T-cell (primary cell): Measurements from ENCODE around the gene FES. TPM values are rescaled to one million over a fixed set of nuclear protein-coding genes. Genes with fewer than 3 reads are reported as not detected.

Experiments
- ATAC-seq, 4 experiments: fragments of 200-7000 bp in 3 of 4; fragments of 150-1000 bp in 1 of 4; cut with Tn5 transposase; replicated peaks in 1 of 4; 1 replicate in 3 of 4; 2 replicates in 1 of 4; pipeline ENCODE4 v1.10.0; 2021; ENCODE audit warnings: moderate library complexity in 3 of 4, mild to moderate bottlenecking in 2 of 4, moderate number of reproducible peaks in 1 of 4
- CTCF ChIA-PET, 2 donors: fragments of 300-600 bp; sonication (Branson Sonifier 250); formaldehyde crosslinking; loops; one replicate each; lab custom pipeline; 2022; ENCODE audit warnings: antibody characterized with exemption in 2 of 2; lab: Charles Lee
- POLR2A ChIA-PET, 2 donors: fragments of 300-600 bp; sonication (Branson Sonifier 250); formaldehyde crosslinking; loops; one replicate each; lab custom pipeline; 2022; ENCODE audit warnings: antibody characterized with exemption in 2 of 2; lab: Charles Lee
- DNase-seq, 35 experiments: peaks; one replicate each; pipeline versions ENCODE4 v3.0.0 to v3.0.0-alpha.2; 2013 to 2023
- H3K27ac ChIP-seq: one replicate; pipeline ENCODE4 v1.5.1; 2013; ENCODE audit warnings: low read length
- H3K27me3 ChIP-seq, 2 experiments: replicated peaks in 1 of 2; 1 replicate in 1 of 2; 2 replicates in 1 of 2; pipeline versions ENCODE4 v1.6.1 to v1.7.0; 2013; ENCODE audit warnings: low read length in 1 of 2, mixed read lengths in 1 of 2; ENCODE audit not compliant: control insufficient read depth in 2 of 2, insufficient read depth in 2 of 2; ENCODE audit errors: extremely low read depth in 1 of 2
- H3K36me3 ChIP-seq, 2 donors: 1 replicate in 1 of 2; 2 replicates in 1 of 2; pipeline versions ENCODE4 v1.6.1 to v1.7.0; 2013; ENCODE audit warnings: low read length in 1 of 2; ENCODE audit not compliant: control insufficient read depth in 2 of 2, insufficient read depth in 1 of 2; ENCODE audit errors: extremely low read depth in 1 of 2
- H3K4me1 ChIP-seq, 2 experiments: 1 replicate in 1 of 2; 2 replicates in 1 of 2; pipeline versions ENCODE4 v1.6.1 to v1.7.0; 2013; ENCODE audit warnings: low read length in 2 of 2, mixed read lengths in 1 of 2; ENCODE audit not compliant: insufficient read depth in 2 of 2, control insufficient read depth in 1 of 2; ENCODE audit errors: extremely low read depth in 1 of 2
- H3K4me3 ChIP-seq, 2 donors: 1 replicate in 1 of 2; 2 replicates in 1 of 2; pipeline versions ENCODE4 v1.5.1 to v1.7.0; 2013; ENCODE audit warnings: mild to moderate bottlenecking in 2 of 2, low read length in 1 of 2, moderate library complexity in 1 of 2; ENCODE audit not compliant: control insufficient read depth in 1 of 2; ENCODE audit errors: extremely low read depth in 1 of 2
- H3K9me3 ChIP-seq: 2 replicates; pipeline ENCODE4 v1.7.0; 2013
- H3K27ac Mint-ChIP-seq, 2 donors: one replicate each; pipeline ENCODE4 v1.8.0; 2020 to 2021; ENCODE audit warnings: mild to moderate bottlenecking in 2 of 2, mixed read lengths in 2 of 2
- H3K27me3 Mint-ChIP-seq, 2 donors: one replicate each; pipeline ENCODE4 v1.8.0; 2021 to 2022; ENCODE audit warnings: mixed read lengths in 2 of 2
- H3K36me3 Mint-ChIP-seq: one replicate; pipeline ENCODE4 v1.8.0; 2021; ENCODE audit warnings: mixed read lengths
- H3K4me1 Mint-ChIP-seq, 3 donors: one replicate each; pipeline ENCODE4 v1.8.0; 2020 to 2022; ENCODE audit warnings: mixed read lengths in 3 of 3, mild to moderate bottlenecking in 1 of 3
- H3K4me3 Mint-ChIP-seq, 3 donors: one replicate each; pipeline ENCODE4 v1.8.0; 2020 to 2022; ENCODE audit warnings: mild to moderate bottlenecking in 3 of 3, mixed read lengths in 3 of 3, moderate library complexity in 3 of 3
- H3K9me3 Mint-ChIP-seq, 3 donors: one replicate each; pipeline ENCODE4 v1.8.0; 2020 to 2022; ENCODE audit warnings: mixed read lengths in 3 of 3
- WGBS: methylation state at CpG from one replicate; pipeline ENCODE4 v1.1.5; 2013; ENCODE audit warnings: missing lambda C conversion rate; ENCODE audit not compliant: insufficient coverage; 5-methylcytosine and 5-hydroxymethylcytosine counted together
- total RNA-seq, 35 experiments: library from RNA in 6 of 35; stranded (reverse) in 6 of 35; fragments of 120-200 nt in 1 of 35; gene quantifications; one replicate each; pipeline versions ENCODE4 v1.2.1 to v1.2.4 and lab custom pipeline; 2013 to 2026

FES gene
- total RNA-seq, 5 donors from 2014 or later (not counting 1 experiment from before 2014, with no cell fraction given) = 3.2 to 5.2 (median 4.3) TPM

- DNase-seq (peak in 1 of 35 experiments; percentile 43), ATAC-seq (no peak)
- no peaks in the 10 kb centered on the region for H3K27me3 Mint-ChIP-seq
- H3K4me1 ChIP-seq = peaks cover 3 to 52% of the 10 kb centered on the region in 2 experiments
- POLR2A ChIA-PET = no interaction called here
- 86% methylated on average over 5 of the region's 8 CpGs for WGBS
- H3K4me3 ChIP-seq = no peak overlapping the region
- no peaks in the 10 kb centered on the region for H3K9me3 ChIP-seq
- no peaks in the 10 kb centered on the region for H3K36me3 Mint-ChIP-seq
- H3K36me3 ChIP-seq = no peaks in the 10 kb centered on the region
- no peak overlapping the region for H3K27ac Mint-ChIP-seq
- H3K4me3 Mint-ChIP-seq = no peak overlapping the region
- no peaks in the 10 kb centered on the region for H3K9me3 Mint-ChIP-seq
- H3K27me3 ChIP-seq = peaks cover 0 to 3% of the 10 kb centered on the region in 2 experiments
- CTCF ChIA-PET = interaction anchor here in 1 of 2 donors (1.4 kb wide), 1 partner anchor 20 kb away, joined by 3 read pairs; no protein-coding TSS in a partner anchor
- peak overlapping the region; percentile 84 for H3K27ac ChIP-seq
- peaks cover 30 to 53% (median 50%) of the 10 kb centered on the region in 3 donors for H3K4me1 Mint-ChIP-seq
Observed at GRCh38 chr15:90857883-90858443, 26.3 kb upstream of the FES start.

GRCh38 chr15:90859234-90860131 is 24.8 kb upstream of the FES start:
- 78% methylated on average over 8 of the region's 10 CpGs for WGBS
- ATAC-seq (no peak), DNase-seq (no peak)
- Histone ChIP-seq H3K36me3 (no peaks in the 10 kb centered on the region), H3K4me3 (no peak overlapping the region), H3K27me3 (peaks cover 0 to 3% of the 10 kb centered on the region in 2 experiments), H3K27ac (no peak overlapping the region), H3K9me3 (no peaks in the 10 kb centered on the region), H3K4me1 (peaks cover 3 to 40% of the 10 kb centered on the region in 2 experiments)
- Mint-ChIP-seq H3K4me3 (no peak overlapping the region), H3K27ac (no peak overlapping the region), H3K27me3 (no peaks in the 10 kb centered on the region), H3K36me3 (no peaks in the 10 kb centered on the region), H3K9me3 (no peaks in the 10 kb centered on the region), H3K4me1 (peaks cover 21 to 42% (median 41%) of the 10 kb centered on the region in 3 donors)
- ChIA-PET POLR2A (interaction anchor here (0.6 kb wide), 2 partner anchors 12 to 45 kb away, joined by 4 to 6 read pairs; no protein-coding TSS in a partner anchor), CTCF (no interaction called here)

- H3K4me1 Mint-ChIP-seq = peaks cover 18 to 33% (median 32%) of the 10 kb centered on the region in 3 donors
- no peaks in the 10 kb centered on the region for H3K36me3 Mint-ChIP-seq
- H3K9me3 Mint-ChIP-seq = no peaks in the 10 kb centered on the region
- ATAC-seq (no peak), DNase-seq (no peak)
- Histone ChIP-seq H3K27me3 (no peaks in the 10 kb centered on the region), H3K4me1 (peaks cover 3 to 30% of the 10 kb centered on the region in 2 experiments), H3K9me3 (no peaks in the 10 kb centered on the region), H3K4me3 (no peak overlapping the region), H3K27ac (no peak overlapping the region), H3K36me3 (no peaks in the 10 kb centered on the region)
- POLR2A ChIA-PET = no interaction called here
- H3K4me3 Mint-ChIP-seq = no peak overlapping the region
- H3K27ac Mint-ChIP-seq = no peak overlapping the region
- 95% methylated on average over 6 of the region's 7 CpGs for WGBS
- CTCF ChIA-PET = no interaction called here
- H3K27me3 Mint-ChIP-seq = no peaks in the 10 kb centered on the region
Observed at GRCh38 chr15:90860450-90860849, 23.9 kb upstream of the FES start.

GRCh38 chr15:90860942-90861675 is 23.2 kb upstream of the FES start:
- WGBS = 93% methylated on average over 8 of the region's 14 CpGs
- no peak overlapping the region for H3K4me3 ChIP-seq
- DNase-seq (no peak), ATAC-seq (no peak)
- peaks cover 3 to 26% of the 10 kb centered on the region in 2 experiments for H3K4me1 ChIP-seq
- H3K27me3 ChIP-seq = no peaks in the 10 kb centered on the region
- no peaks in the 10 kb centered on the region for H3K27me3 Mint-ChIP-seq
- H3K27ac ChIP-seq = no peak overlapping the region
- H3K27ac Mint-ChIP-seq = no peak overlapping the region
- peaks cover 17 to 26% (median 26%) of the 10 kb centered on the region in 3 donors for H3K4me1 Mint-ChIP-seq
- H3K9me3 ChIP-seq = no peaks in the 10 kb centered on the region
- ChIA-PET POLR2A (no interaction called here), CTCF (no interaction called here)
- H3K4me3 Mint-ChIP-seq = no peak overlapping the region
- no peaks in the 10 kb centered on the region for H3K36me3 ChIP-seq
- H3K9me3 Mint-ChIP-seq = no peaks in the 10 kb centered on the region
- H3K36me3 Mint-ChIP-seq = no peaks in the 10 kb centered on the region

GRCh38 chr15:90862487-90862886 is 21.8 kb upstream of the FES start:
- Histone ChIP-seq H3K9me3 (no peaks in the 10 kb centered on the region), H3K4me1 (peaks cover 0 to 13% of the 10 kb centered on the region in 2 experiments), H3K27ac (no peak overlapping the region), H3K4me3 (no peak overlapping the region), H3K36me3 (no peaks in the 10 kb centered on the region), H3K27me3 (no peaks in the 10 kb centered on the region)
- POLR2A ChIA-PET = no interaction called here
- Mint-ChIP-seq H3K9me3 (no peaks in the 10 kb centered on the region), H3K4me1 (peaks cover 7 to 13% (median 13%) of the 10 kb centered on the region in 3 donors), H3K36me3 (no peaks in the 10 kb centered on the region), H3K27me3 (no peaks in the 10 kb centered on the region), H3K4me3 (no peak overlapping the region), H3K27ac (no peak overlapping the region)
- WGBS = no CpG with 5 or more reads among the region's 6 CpGs
- DNase-seq (no peak), ATAC-seq (no peak)
- CTCF ChIA-PET = no interaction called here
